Osteocyte (in vitro differentiated cells): ENCODE results near the gene CTBP1. TPM values are rescaled to one million over a fixed set of nuclear protein-coding genes. Genes with fewer than 3 reads are reported as not detected.

Experiments used
- DNase-seq: peaks from one replicate; pipeline ENCODE4 v3.0.0; 2021; ENCODE audit warnings: mixed read lengths; ENCODE audit not compliant: unreplicated experiment; ENCODE audit errors: extremely low spot score
- H3K27ac Mint-ChIP-seq: one replicate; pipeline ENCODE4 v1.8.0; 2021; ENCODE audit warnings: mild to moderate bottlenecking, mixed read lengths; ENCODE audit not compliant: unreplicated experiment
- H3K27me3 Mint-ChIP-seq: one replicate; pipeline ENCODE4 v1.8.0; 2021; ENCODE audit warnings: mixed read lengths; ENCODE audit not compliant: unreplicated experiment
- H3K36me3 Mint-ChIP-seq: one replicate; pipeline ENCODE4 v1.8.0; 2021; ENCODE audit warnings: mixed read lengths; ENCODE audit not compliant: unreplicated experiment
- H3K4me1 Mint-ChIP-seq: one replicate; pipeline ENCODE4 v1.8.0; 2021; ENCODE audit warnings: mixed read lengths; ENCODE audit not compliant: unreplicated experiment
- H3K4me3 Mint-ChIP-seq: one replicate; pipeline ENCODE4 v1.8.0; 2021; ENCODE audit warnings: mild to moderate bottlenecking, moderate library complexity, mixed read lengths; ENCODE audit not compliant: unreplicated experiment
- H3K9me3 Mint-ChIP-seq: one replicate; pipeline ENCODE4 v1.8.0; 2021; ENCODE audit warnings: mixed read lengths; ENCODE audit not compliant: unreplicated experiment
- CTCF ChIP-seq: fragments of 200-600 bp; sonication (generic); IDR thresholded peaks from 2 replicates; pipeline ENCODE4 v1.5.0; 2021; ENCODE audit warnings: antibody characterized with exemption, mild to moderate bottlenecking, moderate library complexity
- total RNA-seq: library from RNA; stranded (reverse); gene quantifications from 2 replicates; pipeline ENCODE4 v1.2.1, GENCODE V29; 2021

Gene CTBP1
- total RNA-seq, 1 donor from 2014 or later = 172 TPM

- Mint-ChIP-seq H3K4me3 (no peak overlapping the region), H3K27me3 (no peaks in the 10 kb centered on the region), H3K9me3 (peaks cover 8% of the 10 kb centered on the region), H3K4me1 (no peaks in the 10 kb centered on the region), H3K27ac (no peak overlapping the region), H3K36me3 (peaks cover 11% of the 10 kb centered on the region)
- TF ChIP-seq CTCF = no peak
- DNase-seq = no peak
Measured at GRCh38 chr4:1271686-1272085, 22.8 kb upstream of the CTBP1 start.

- Mint-ChIP-seq H3K9me3 (peaks cover 8% of the 10 kb centered on the region), H3K36me3 (peaks cover 21% of the 10 kb centered on the region), H3K4me1 (no peaks in the 10 kb centered on the region), H3K27ac (no peak overlapping the region), H3K4me3 (no peak overlapping the region), H3K27me3 (no peaks in the 10 kb centered on the region)
- no peak for DNase-seq
- no peak for TF ChIP-seq CTCF
Measured at GRCh38 chr4:1269209-1269608, 20.3 kb upstream of the CTBP1 start.

GRCh38 chr4:1266881-1267763 lies 18.2 kb upstream of the CTBP1 start:
- no peak for DNase-seq
- TF ChIP-seq CTCF = no peak
- peaks cover 8% of the 10 kb centered on the region for H3K9me3 Mint-ChIP-seq
- no peak overlapping the region for H3K27ac Mint-ChIP-seq
- peaks cover 21% of the 10 kb centered on the region for H3K36me3 Mint-ChIP-seq
- no peak overlapping the region for H3K4me3 Mint-ChIP-seq
- no peaks in the 10 kb centered on the region for H3K4me1 Mint-ChIP-seq
- no peaks in the 10 kb centered on the region for H3K27me3 Mint-ChIP-seq

- no peaks in the 10 kb centered on the region for H3K4me1 Mint-ChIP-seq
- no peaks in the 10 kb centered on the region for H3K27me3 Mint-ChIP-seq
- H3K9me3 Mint-ChIP-seq = peaks cover 8% of the 10 kb centered on the region
- no peak for TF ChIP-seq CTCF
- H3K36me3 Mint-ChIP-seq = peaks cover 18% of the 10 kb centered on the region
- DNase-seq = no peak
- no peak overlapping the region for H3K27ac Mint-ChIP-seq
- no peak overlapping the region for H3K4me3 Mint-ChIP-seq
Measured at GRCh38 chr4:1265351-1265750, 16.4 kb upstream of the CTBP1 start.

- H3K27me3 Mint-ChIP-seq = no peaks in the 10 kb centered on the region
- DNase-seq = no peak
- peaks cover 8% of the 10 kb centered on the region for H3K9me3 Mint-ChIP-seq
- no peak for TF ChIP-seq CTCF
- peaks cover 18% of the 10 kb centered on the region for H3K36me3 Mint-ChIP-seq
- no peaks in the 10 kb centered on the region for H3K4me1 Mint-ChIP-seq
- no peak overlapping the region for H3K4me3 Mint-ChIP-seq
- H3K27ac Mint-ChIP-seq = no peak overlapping the region
Measured at GRCh38 chr4:1264942-1265341, 16.0 kb upstream of the CTBP1 start.
